Measurements from ENCODE around the gene IDH1.

GRCh38 chr2:208297961-208298360 lies 43.1 kb upstream of the IDH1 start:
- TF ChIP-seq CTCF (IDR thresholded peaks at IDR 0.05): no peak
- no peak for TF ChIP-seq POLR2A (IDR thresholded peaks at IDR 0.05)
